SU-DHL-6 (cell line): ENCODE measurements around the gene FZD7.

Experiments used
- EZH2phosphoT487 ChIP-seq: fragments of 200-600 bp; sonication (generic), shearing (Covaris generic); conservative IDR thresholded peaks from 2 replicates; pipeline ENCODE4 v1.6.1; 2018; ENCODE audit warnings: mild to moderate bottlenecking, antibody characterized with exemption, low read length, moderate library complexity, mixed read lengths
- TF ChIP-seq, protein P1 (sequence below): fragments of 200-600 bp; sonication (generic); IDR thresholded peaks from one replicate; pipeline ENCODE4 v1.5.1; 2017; ENCODE audit warnings: antibody characterized with exemption, mild to moderate bottlenecking, low read length, moderate library complexity; ENCODE audit not compliant: insufficient read depth, poor library complexity, severe bottlenecking

DNA sequence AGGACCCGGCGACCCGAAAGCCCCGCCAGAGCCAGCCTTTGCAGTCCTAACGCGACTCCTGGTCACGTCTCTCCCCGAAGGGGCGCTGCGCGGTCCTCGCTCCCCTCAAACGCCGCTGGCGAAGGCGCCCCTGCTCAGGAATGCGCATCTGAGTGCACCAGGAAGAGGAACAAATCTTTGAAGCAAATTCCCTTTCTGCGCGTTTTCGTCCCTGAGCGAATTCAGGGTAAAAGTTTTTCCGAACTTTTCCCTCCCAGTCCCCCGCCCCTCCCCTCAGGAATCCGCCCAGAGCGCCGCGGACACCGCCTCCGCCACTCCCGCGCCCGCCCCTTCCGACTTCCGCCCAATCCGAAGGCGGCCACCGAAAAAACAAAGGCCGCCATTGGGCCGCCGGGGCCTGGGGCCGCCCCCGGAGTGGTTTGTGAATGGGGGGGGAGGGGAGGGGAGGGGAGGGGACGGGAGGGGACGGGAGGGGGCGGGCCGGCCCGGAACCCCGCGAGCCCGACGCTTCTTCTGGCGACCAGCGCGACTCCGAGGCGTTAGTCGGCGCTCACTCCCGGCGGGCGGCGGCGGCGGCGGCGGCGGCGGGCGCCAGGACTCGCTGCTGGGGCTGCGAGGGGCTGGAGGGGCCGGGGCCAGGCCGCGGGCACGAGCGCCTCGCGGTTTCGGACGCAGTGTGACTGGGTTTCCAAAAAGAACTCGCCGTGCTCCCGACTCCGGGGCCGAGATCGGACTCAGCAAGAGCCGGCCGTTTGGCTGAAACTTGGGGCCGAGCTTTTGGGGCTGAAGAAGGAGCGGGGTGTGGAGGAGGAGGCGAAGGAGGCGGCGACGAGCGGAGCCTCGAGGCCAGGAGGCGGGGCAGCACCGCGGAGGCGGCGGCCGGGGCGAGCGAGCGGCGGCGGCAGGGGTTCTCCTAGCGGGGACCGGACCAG lies at the start of gene FZD7:
- TF ChIP-seq, protein P1, sequence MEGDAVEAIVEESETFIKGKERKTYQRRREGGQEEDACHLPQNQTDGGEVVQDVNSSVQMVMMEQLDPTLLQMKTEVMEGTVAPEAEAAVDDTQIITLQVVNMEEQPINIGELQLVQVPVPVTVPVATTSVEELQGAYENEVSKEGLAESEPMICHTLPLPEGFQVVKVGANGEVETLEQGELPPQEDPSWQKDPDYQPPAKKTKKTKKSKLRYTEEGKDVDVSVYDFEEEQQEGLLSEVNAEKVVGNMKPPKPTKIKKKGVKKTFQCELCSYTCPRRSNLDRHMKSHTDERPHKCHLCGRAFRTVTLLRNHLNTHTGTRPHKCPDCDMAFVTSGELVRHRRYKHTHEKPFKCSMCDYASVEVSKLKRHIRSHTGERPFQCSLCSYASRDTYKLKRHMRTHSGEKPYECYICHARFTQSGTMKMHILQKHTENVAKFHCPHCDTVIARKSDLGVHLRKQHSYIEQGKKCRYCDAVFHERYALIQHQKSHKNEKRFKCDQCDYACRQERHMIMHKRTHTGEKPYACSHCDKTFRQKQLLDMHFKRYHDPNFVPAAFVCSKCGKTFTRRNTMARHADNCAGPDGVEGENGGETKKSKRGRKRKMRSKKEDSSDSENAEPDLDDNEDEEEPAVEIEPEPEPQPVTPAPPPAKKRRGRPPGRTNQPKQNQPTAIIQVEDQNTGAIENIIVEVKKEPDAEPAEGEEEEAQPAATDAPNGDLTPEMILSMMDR: no peak
- no peak for TF ChIP-seq EZH2phosphoT487
